Panc1 (cell line): ENCODE measurements around the gene C22orf15. TPM values are rescaled to one million over a fixed set of nuclear protein-coding genes. Genes with fewer than 3 reads are reported as not detected.

Experiments
- ATAC-seq: fragments of 200-7000 bp; cut with Tn5 transposase; 2 replicates; pipeline ENCODE4 v1.9.1; 2020; ENCODE audit warnings: mild to moderate bottlenecking, moderate library complexity
- BruUV-seq: library from RNA; stranded (reverse); fragments of 400-500 nt; replicated peaks from 2 replicates; lab custom pipeline; 2021; lab: Mats Ljungman, UMichigan
- CTCF ChIA-PET: fragments of 300-600 bp; sonication (Branson Sonifier 250); formaldehyde crosslinking; loops from one replicate; lab custom pipeline; 2022; ENCODE audit warnings: antibody characterized with exemption; lab: Charles Lee
- POLR2A ChIA-PET: fragments of 300-600 bp; sonication (Branson Sonifier 250); formaldehyde crosslinking; loops from one replicate; lab custom pipeline; 2022; ENCODE audit warnings: antibody characterized with exemption; lab: Charles Lee
- DNase-seq: peaks from one replicate; pipeline ENCODE4 v3.0.0-alpha.2; 2010; ENCODE audit warnings: low read depth, low spot score
- H3K27ac ChIP-seq: 2 replicates; pipeline ENCODE4 v1.5.1; 2011; ENCODE audit warnings: mild to moderate bottlenecking, low read length, inconsistent platforms
- H3K27me3 ChIP-seq: fragments of 200-500 bp; sonication (Bioruptor generic); 2 replicates; pipeline ENCODE4 v1.6.0; 2014; ENCODE audit warnings: low read length, inconsistent platforms; ENCODE audit not compliant: control insufficient read depth, insufficient read depth
- H3K36me3 ChIP-seq: fragments of 200-500 bp; sonication (Bioruptor generic); 2 replicates; pipeline ENCODE4 v1.5.1; 2014; ENCODE audit warnings: inconsistent platforms, mild to moderate bottlenecking, low read length, moderate library complexity; ENCODE audit not compliant: control insufficient read depth, insufficient read depth
- H3K4me1 ChIP-seq: 2 replicates; pipeline ENCODE4 v1.5.1; 2011; ENCODE audit warnings: inconsistent platforms, mild to moderate bottlenecking, low read length, moderate library complexity; ENCODE audit not compliant: control insufficient read depth, insufficient read depth
- H3K4me3 ChIP-seq, 2 experiments: 2 replicates each; pipeline ENCODE4 v1.5.1; 2011 to 2012; ENCODE audit warnings: low read depth in 2 of 2, low read length in 2 of 2, mild to moderate bottlenecking in 2 of 2, inconsistent platforms in 1 of 2, moderate library complexity in 1 of 2
- H3K9me3 ChIP-seq: fragments of 200-500 bp; sonication (Bioruptor generic); 2 replicates; pipeline ENCODE4 v1.5.1; 2014; ENCODE audit warnings: low read depth, mild to moderate bottlenecking, inconsistent platforms, low read length, moderate library complexity; ENCODE audit not compliant: control insufficient read depth, insufficient read depth
- CTCF ChIP-seq: fragments of 450-650 bp; IDR thresholded peaks from 2 replicates; pipeline ENCODE4 v1.5.1; 2017; ENCODE audit warnings: mild to moderate bottlenecking
- POLR2AphosphoS5 ChIP-seq: IDR thresholded peaks from 2 replicates; pipeline ENCODE4 v1.6.1; 2012; ENCODE audit warnings: mild to moderate bottlenecking, low read depth, low read length, moderate library complexity
- REST ChIP-seq, 2 experiments: IDR thresholded peaks; 2 replicates each; pipeline ENCODE4 v1.6.1; 2011 to 2012; ENCODE audit warnings: low read depth in 2 of 2, control low read depth in 1 of 2, low read length in 1 of 2, mild to moderate bottlenecking in 1 of 2, moderate library complexity in 1 of 2; ENCODE audit not compliant: insufficient read depth in 1 of 2
- SIN3A ChIP-seq: IDR thresholded peaks from 2 replicates; pipeline ENCODE4 v1.6.1; 2012; ENCODE audit warnings: low read depth, mild to moderate bottlenecking, low read length, moderate library complexity, borderline replicate concordance; ENCODE audit not compliant: insufficient read depth
- TCF7L2 ChIP-seq: IDR thresholded peaks from 2 replicates; pipeline ENCODE4 v1.6.1; 2011; ENCODE audit warnings: mild to moderate bottlenecking, low read depth, low read length, inconsistent platforms
- in situ Hi-C: cut with HindIII; loops from 2 replicates; pipeline ENCODE4 v1.10.0; 2016; ENCODE audit warnings: low sequenced_read_pairs, low pct_unique_long_range_greater_than_20kb
- intact Hi-C: fragments of 100-400 bp; cut with micrococcal nuclease; formaldehyde crosslinking; loops from one replicate; pipeline ENCODE4 v1.10.0; 2022; ENCODE audit not compliant: unreplicated experiment
- total RNA-seq: library from RNA; stranded (reverse); gene quantifications from one replicate; pipeline ENCODE4 v1.2.1, GENCODE V29; 2021; ENCODE audit not compliant: unreplicated experiment

C22orf15 gene
- total RNA-seq, 1 experiment from 2014 or later: not detected

DNA sequence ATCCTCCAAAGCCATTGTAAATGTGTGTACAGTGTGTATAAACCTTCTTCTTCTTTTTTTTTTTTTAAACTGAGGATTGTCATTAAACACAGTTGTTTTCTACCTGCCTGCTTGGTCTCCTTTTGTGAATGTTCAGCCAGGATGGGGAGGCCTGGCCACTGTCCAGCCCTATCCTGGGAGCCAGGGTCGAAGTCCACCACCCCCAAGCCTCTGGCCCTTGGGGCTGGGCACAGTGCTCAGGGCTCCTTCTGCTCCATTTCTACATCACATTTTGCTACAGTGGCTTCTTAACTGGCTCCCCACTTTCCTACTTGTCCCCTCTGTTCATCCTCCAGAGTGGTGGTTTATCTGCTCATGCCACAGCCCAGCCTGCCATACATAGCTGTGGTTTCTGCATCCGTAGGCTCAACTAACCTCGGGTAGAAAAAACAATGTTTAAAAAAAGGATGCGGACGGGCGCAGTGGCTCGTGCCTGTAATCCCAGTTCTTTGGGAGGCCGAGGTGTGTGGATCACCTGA is 21.5 kb downstream of the C22orf15 start:
- peaks cover 10% of the 10 kb centered on the region for H3K4me1 ChIP-seq
- DNase-seq (no peak), ATAC-seq (no peak)
- no peak overlapping the region for H3K4me3 ChIP-seq
- ChIA-PET CTCF (no interaction called here), POLR2A (no interaction called here)
- H3K27ac ChIP-seq: no peak overlapping the region
- TF ChIP-seq REST (IDR thresholded peaks at IDR 0.05; ENCODE audit: insufficient read depth in 1 of 2, low read depth in 2 of 2, low read length in 1 of 2) (no peak), POLR2AphosphoS5 (no peak), SIN3A (no peak), CTCF (no peak), TCF7L2 (no peak)
- BruUV-seq: no TSS peak
- intact Hi-C loops: no loop called here
- no peaks in the 10 kb centered on the region for H3K27me3 ChIP-seq
- H3K36me3 ChIP-seq: no peaks in the 10 kb centered on the region
- no peaks in the 10 kb centered on the region for H3K9me3 ChIP-seq
- in situ Hi-C loops: no loop called here

DNA sequence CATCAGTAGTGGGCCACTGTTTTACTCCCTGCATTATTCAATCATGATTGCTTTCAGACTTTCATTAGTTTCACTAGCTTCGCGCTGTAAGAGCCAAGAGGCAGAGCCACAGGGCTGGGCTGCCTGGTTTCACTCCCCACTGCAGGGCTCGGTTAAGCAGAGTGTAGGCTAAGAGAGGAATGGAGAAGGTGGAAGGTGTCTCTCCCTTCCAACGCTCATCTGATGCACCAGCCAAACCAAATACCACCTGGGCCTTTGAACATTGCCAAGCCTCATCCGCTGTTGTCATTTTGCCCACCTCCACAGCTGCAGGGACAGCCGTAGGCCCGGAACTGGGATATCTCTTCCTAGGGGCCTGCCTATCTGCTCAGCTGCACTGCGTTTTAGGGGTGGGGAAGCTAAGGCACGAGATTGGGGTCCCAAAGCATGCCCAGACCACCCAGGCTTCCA is 23.5 kb downstream of the C22orf15 start:
- Histone ChIP-seq H3K9me3 (no peaks in the 10 kb centered on the region), H3K4me1 (peaks cover 10% of the 10 kb centered on the region), H3K27me3 (no peaks in the 10 kb centered on the region), H3K27ac (peak overlapping the region; percentile 91), H3K4me3 (peak overlapping the region; percentile 83 to 87), H3K36me3 (no peaks in the 10 kb centered on the region)
- CTCF ChIA-PET: interaction anchor here (0.6 kb wide), 1 partner anchor 30 kb away, joined by 7 read pairs; no protein-coding TSS in a partner anchor
- POLR2A ChIA-PET: no interaction called here
- ATAC-seq: no peak
- no peak for TF ChIP-seq POLR2AphosphoS5
- intact Hi-C loops: no loop called here
- in situ Hi-C loops: no loop called here
- BruUV-seq: TSS peak; percentile 94
- DNase-seq: no peak
